Measurements from ENCODE around the gene ATP8B3.

DNA sequence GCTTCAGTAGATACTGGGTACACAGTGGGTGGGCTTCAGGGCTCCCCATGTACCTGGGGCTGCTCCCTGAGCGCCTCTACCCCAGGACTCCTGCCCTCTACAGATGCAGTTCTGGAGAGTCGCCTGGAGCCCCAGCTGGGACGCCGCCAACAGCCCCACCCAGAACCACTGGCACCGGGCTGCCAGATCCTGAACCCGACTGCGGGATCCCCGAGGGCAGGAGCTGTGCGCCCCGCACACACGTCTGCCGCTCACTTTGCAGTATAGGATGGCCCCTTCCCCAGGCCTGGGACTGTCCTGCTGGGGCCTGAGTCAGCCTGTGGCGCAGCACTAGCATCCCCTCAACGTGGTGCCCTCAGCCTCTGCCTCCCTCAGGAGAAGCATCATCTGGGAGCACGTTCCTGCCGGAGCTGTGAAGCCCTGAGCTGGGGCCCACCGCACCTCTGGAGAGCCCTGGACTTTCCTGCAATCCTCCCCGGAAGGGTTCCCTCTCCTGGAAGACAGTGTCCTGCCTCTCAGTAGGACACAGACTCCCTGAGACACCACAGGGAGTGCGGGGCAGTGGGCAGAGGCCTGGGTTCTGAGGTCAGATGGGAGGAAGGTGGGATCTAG lies 32.5 kb upstream of the ATP8B3 start:
- TF ChIP-seq, protein P1, sequence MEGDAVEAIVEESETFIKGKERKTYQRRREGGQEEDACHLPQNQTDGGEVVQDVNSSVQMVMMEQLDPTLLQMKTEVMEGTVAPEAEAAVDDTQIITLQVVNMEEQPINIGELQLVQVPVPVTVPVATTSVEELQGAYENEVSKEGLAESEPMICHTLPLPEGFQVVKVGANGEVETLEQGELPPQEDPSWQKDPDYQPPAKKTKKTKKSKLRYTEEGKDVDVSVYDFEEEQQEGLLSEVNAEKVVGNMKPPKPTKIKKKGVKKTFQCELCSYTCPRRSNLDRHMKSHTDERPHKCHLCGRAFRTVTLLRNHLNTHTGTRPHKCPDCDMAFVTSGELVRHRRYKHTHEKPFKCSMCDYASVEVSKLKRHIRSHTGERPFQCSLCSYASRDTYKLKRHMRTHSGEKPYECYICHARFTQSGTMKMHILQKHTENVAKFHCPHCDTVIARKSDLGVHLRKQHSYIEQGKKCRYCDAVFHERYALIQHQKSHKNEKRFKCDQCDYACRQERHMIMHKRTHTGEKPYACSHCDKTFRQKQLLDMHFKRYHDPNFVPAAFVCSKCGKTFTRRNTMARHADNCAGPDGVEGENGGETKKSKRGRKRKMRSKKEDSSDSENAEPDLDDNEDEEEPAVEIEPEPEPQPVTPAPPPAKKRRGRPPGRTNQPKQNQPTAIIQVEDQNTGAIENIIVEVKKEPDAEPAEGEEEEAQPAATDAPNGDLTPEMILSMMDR (IDR thresholded peaks at IDR 0.05) = no peak
- no peak for TF ChIP-seq POLR2A (IDR thresholded peaks at IDR 0.05)
- TF ChIP-seq POLR2AphosphoS5 (IDR thresholded peaks at IDR 0.05) = no peak
- no peak for TF ChIP-seq EP300 (IDR thresholded peaks at IDR 0.05)

All from sigmoid colon (tissue), 4 donors.